Uterus (tissue), 2 donors: ENCODE results near the gene PALS1.

ENCODE experiments used
- POLR2A ChIP-seq, 2 donors: fragments of 450-650 bp; IDR thresholded peaks; one replicate each; pipeline ENCODE4 v1.6.1; 2016; ENCODE audit warnings: antibody characterized with exemption in 2 of 2, mild to moderate bottlenecking in 1 of 2, moderate library complexity in 1 of 2
- TF ChIP-seq, protein P1 (sequence below), 4 experiments: fragments of 200-600 bp in 2 of 4; fragments of 450-650 bp in 2 of 4; sonication (generic) in 2 of 4; IDR thresholded peaks; one replicate each; pipeline ENCODE4 v1.5.1; 2016 to 2019; ENCODE audit warnings: antibody characterized with exemption in 4 of 4, mild to moderate bottlenecking in 2 of 4, moderate library complexity in 1 of 4

DNA sequence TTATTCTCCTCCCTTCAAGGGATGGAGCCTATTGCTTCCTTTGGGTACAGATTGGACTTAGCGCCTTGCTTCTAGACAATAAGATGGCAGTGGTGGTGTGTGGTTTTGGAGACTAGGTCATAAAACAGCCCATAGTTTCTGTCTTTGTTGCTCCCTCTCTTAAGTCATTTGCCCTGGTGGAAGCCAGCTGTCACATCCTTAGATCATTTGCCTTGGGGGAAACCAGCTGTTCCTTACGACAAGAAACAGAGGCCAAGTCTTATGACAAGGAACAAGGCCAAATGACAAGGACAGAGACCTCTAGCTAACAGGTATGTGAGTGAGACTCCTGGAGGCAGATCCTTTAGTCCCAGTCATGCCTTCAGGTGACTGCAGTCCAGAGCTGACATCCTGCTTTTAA, 9.2 kb upstream of the PALS1 start:
- TF ChIP-seq, protein P1, sequence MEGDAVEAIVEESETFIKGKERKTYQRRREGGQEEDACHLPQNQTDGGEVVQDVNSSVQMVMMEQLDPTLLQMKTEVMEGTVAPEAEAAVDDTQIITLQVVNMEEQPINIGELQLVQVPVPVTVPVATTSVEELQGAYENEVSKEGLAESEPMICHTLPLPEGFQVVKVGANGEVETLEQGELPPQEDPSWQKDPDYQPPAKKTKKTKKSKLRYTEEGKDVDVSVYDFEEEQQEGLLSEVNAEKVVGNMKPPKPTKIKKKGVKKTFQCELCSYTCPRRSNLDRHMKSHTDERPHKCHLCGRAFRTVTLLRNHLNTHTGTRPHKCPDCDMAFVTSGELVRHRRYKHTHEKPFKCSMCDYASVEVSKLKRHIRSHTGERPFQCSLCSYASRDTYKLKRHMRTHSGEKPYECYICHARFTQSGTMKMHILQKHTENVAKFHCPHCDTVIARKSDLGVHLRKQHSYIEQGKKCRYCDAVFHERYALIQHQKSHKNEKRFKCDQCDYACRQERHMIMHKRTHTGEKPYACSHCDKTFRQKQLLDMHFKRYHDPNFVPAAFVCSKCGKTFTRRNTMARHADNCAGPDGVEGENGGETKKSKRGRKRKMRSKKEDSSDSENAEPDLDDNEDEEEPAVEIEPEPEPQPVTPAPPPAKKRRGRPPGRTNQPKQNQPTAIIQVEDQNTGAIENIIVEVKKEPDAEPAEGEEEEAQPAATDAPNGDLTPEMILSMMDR (IDR thresholded peaks at IDR 0.05) = no peak
- TF ChIP-seq POLR2A (IDR thresholded peaks at IDR 0.05) = no peak
